Measurements from ENCODE around the gene CFAP100.

GRCh38 chr3:126394179-126394976 lies at the start of gene CFAP100:
- TF ChIP-seq CTCF (IDR thresholded peaks at IDR 0.05; ENCODE audit: low read length) (no peak), EZH2 (IDR thresholded peaks at IDR 0.05; ENCODE audit: borderline replicate concordance, low read length) (no peak)

All from OCI-LY1 (cell line).